Dedifferentiated amniotic fluid mesenchymal stem cell (primary cell): Measurements from ENCODE around the gene PCSK1.
A peak's percentile ranks its signal among the peaks of the same experiment; 100 is the strongest.
"Not testable (repeated sequence)": the region's sequence is repeated elsewhere in the genome, so short reads cannot be mapped to it uniquely, and the experiment has no call there.

Source experiments
- DNase-seq: peaks from one replicate; pipeline ENCODE4 v3.0.0-alpha.2; 2016; ENCODE audit errors: extremely low spot score

The PCSK1 gene

GRCh38 chr5:96372726-96373380 is 60.2 kb downstream of the PCSK1 start:
- DNase-seq: no peak

- DNase-seq: no peak
Measured at GRCh38 chr5:96370976-96371375, 62.1 kb downstream of the PCSK1 start.

GRCh38 chr5:96367337-96367736 is 65.7 kb downstream of the PCSK1 start:
- not testable (repeated sequence) for DNase-seq

DNA sequence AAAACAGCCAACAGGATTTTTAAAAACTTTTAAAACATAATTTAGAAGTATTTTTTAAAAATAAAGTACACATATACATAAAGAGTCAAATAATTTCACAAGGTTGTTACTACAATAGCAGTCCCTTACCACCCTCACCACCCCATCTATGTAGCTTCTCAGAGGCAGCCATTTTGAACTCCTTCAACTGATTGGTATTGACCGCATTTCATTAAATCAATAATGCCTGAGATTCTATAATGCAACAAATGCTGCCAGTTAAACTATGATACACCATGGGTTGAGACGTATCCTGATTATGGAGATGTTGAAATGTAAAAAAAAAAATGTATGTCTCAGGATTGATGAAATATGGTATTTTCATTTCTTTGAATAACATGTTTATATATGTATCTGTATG is 78.8 kb downstream of the PCSK1 start:
- DNase-seq: no peak

- no peak for DNase-seq
Measured at GRCh38 chr5:96353220-96353619, 79.8 kb downstream of the PCSK1 start.

DNA sequence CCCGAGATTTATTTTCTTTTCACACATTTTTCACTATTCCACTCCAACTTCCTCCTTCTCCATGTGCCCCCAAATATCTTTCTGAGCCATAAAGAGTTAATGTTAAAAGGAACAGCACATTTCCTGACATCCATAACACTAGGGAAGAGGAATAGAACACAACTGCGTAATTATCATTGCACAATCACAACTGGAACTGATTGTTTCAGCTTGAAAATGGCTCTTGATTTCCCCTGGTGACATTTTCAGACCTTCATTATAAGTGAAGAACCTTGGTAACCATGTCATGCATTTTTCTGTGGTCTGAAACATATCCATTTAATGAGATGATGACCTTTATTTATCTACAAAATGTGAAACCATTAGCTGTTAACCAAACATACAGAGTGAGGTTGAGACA is 82.4 kb downstream of the PCSK1 start:
- DNase-seq: no peak

- DNase-seq: no peak
Measured at GRCh38 chr5:96348536-96348935, 84.5 kb downstream of the PCSK1 start.

DNA sequence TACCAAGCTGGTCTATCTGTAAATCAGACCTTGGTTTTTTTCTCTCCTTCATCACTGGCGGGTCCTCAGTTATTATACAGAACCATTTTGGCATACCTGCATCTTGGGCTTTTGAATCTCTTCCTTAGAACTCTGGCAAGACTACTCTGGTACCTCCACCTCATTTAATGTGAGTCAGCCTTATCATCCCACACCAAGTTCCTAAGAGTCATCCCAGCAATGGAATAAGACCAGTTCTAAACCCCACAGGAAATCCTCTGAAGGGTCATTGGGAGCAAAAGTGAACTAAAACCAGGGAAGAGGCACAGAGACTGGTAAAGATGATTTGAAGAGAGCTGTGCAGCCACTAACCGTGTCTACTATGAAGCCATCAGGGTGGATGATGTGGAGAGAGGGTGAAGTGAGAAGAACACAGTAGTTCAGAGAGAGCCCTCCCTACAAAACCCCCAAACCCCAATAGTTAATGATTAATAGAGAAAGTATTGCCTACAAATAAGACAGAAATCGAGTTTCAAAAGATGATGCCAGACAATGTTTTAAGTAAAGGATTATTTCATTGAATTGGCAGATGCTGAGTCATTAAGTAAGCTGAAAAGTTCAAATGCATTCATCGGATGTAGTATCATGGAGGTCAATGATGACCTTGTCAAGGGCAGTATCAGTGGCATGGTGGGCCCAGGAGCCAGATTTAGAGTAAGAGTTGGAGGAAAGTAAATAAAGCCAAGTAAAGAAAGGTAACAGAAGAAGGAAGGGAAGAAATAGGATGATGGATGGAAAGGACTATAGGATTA is 85.4 kb downstream of the PCSK1 start:
- no peak for DNase-seq

- DNase-seq: peak; percentile 79
Measured at GRCh38 chr5:96344678-96345577, 88.1 kb downstream of the PCSK1 start.

GRCh38 chr5:96343094-96343493 is 90.0 kb downstream of the PCSK1 start:
- DNase-seq: no peak

DNA sequence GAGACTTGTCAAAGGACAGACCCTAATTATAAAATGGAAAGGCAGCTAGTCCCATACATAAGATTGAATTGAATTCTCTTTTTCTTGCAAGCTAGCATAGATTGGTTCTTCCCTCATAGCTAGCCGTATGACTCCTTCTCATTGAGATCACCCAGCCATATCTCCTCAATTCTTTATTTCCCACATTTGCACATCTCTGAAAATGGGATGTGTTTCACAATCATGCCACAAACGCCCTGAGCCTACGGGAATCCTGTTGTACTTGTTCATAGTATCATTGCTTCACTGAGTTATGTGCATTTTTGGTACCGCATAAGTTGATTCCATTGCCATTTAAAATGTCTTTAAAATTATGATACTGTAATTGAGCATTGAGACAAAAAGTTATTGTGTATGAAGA is 90.5 kb downstream of the PCSK1 start:
- no peak for DNase-seq
